Cerebellar cortex (tissue), 1 donor: ENCODE results near the gene VWC2.
"Not testable (repeated sequence)": the region's sequence is repeated elsewhere in the genome, so short reads cannot be mapped to it uniquely, and the experiment has no call there.

Experiments
- DNase-seq: peaks from one replicate; pipeline ENCODE4 v3.0.0-alpha.2; 2015; ENCODE audit warnings: low spot score

The VWC2 gene

GRCh38 chr7:49850921-49851613 lies 77.6 kb downstream of the VWC2 start:
- no peak for DNase-seq

GRCh38 chr7:49851614-49851934 lies 78.1 kb downstream of the VWC2 start:
- DNase-seq: not testable (repeated sequence)

- peak; percentile 88 for DNase-seq
Measured at GRCh38 chr7:49852619-49853462, 79.4 kb downstream of the VWC2 start.

GRCh38 chr7:49855281-49855980 lies 82.0 kb downstream of the VWC2 start:
- peak; percentile 82 for DNase-seq

- DNase-seq: no peak
Measured at GRCh38 chr7:49860293-49860692, 86.9 kb downstream of the VWC2 start.

GRCh38 chr7:49866076-49866735 lies 92.8 kb downstream of the VWC2 start:
- DNase-seq: no peak

- DNase-seq: peak; percentile 78
Measured at GRCh38 chr7:49866910-49867309, 93.5 kb downstream of the VWC2 start.

- no peak for DNase-seq
Measured at GRCh38 chr7:49873420-49873819, 100.0 kb downstream of the VWC2 start.

- no peak for DNase-seq
Measured at GRCh38 chr7:49875336-49875735, 101.9 kb downstream of the VWC2 start.

GRCh38 chr7:49876202-49876601 lies 102.8 kb downstream of the VWC2 start:
- DNase-seq: no peak

GRCh38 chr7:49878089-49878488 lies 104.7 kb downstream of the VWC2 start:
- DNase-seq: no peak

- no peak for DNase-seq
Measured at GRCh38 chr7:49878627-49879026, 105.2 kb downstream of the VWC2 start.

GRCh38 chr7:49883933-49884332 lies 110.5 kb downstream of the VWC2 start:
- no peak for DNase-seq

GRCh38 chr7:49885593-49886285 lies 112.3 kb downstream of the VWC2 start:
- no peak for DNase-seq

- DNase-seq: peak; percentile 44
Measured at GRCh38 chr7:49892481-49892880, 119.0 kb downstream of the VWC2 start.

GRCh38 chr7:49893131-49893530 lies 119.7 kb downstream of the VWC2 start:
- peak; percentile 79 for DNase-seq

- DNase-seq: peak; percentile 76
Measured at GRCh38 chr7:49894543-49894942, 121.1 kb downstream of the VWC2 start.

- DNase-seq: peak; percentile 93
Measured at GRCh38 chr7:49911909-49912308, 138.5 kb downstream of the VWC2 start.

GRCh38 chr7:49926720-49927119 lies 153.3 kb downstream of the VWC2 start:
- peak; percentile 50 for DNase-seq

- DNase-seq: peak; percentile 96
Measured at GRCh38 chr7:49927631-49928030, 154.2 kb downstream of the VWC2 start.

GRCh38 chr7:49928787-49929186 lies 155.3 kb downstream of the VWC2 start:
- no peak for DNase-seq

- DNase-seq: no peak
Measured at GRCh38 chr7:49931627-49932026, 158.2 kb downstream of the VWC2 start.
